Left lung (tissue), 10 donors: ENCODE data around the gene TMEM108. TPM values are rescaled to one million over a fixed set of nuclear protein-coding genes. Genes with fewer than 3 reads are reported as not detected.
A peak's percentile ranks its signal among the peaks of the same experiment; 100 is the strongest.

Source experiments
- ATAC-seq: fragments of 200-7000 bp; cut with Tn5 transposase; one replicate; pipeline ENCODE4 v1.9.1; 2020; ENCODE audit warnings: moderate library complexity
- DNase-seq, 4 donors: peaks; one replicate each; pipeline ENCODE4 v3.0.0-alpha.2; 2013 to 2020
- H3K27ac ChIP-seq, 2 donors: fragments of 200-600 bp; sonication (generic) in 1 of 2; one replicate each; pipeline versions ENCODE4 v1.5.0 to v1.8.0; 2020 to 2021
- H3K27me3 ChIP-seq, 2 donors: fragments of 200-600 bp; sonication (generic) in 1 of 2; one replicate each; pipeline versions ENCODE4 v1.5.0 to v1.8.0; 2020 to 2021
- H3K36me3 ChIP-seq, 2 donors: fragments of 200-600 bp; sonication (generic) in 1 of 2; one replicate each; pipeline versions ENCODE4 v1.5.0 to v1.8.0; 2020 to 2021
- H3K4me1 ChIP-seq, 2 donors: fragments of 200-600 bp; one replicate each; pipeline ENCODE4 v1.8.0; 2021
- H3K4me3 ChIP-seq, 2 donors: fragments of 200-600 bp; sonication (generic) in 1 of 2; one replicate each; pipeline versions ENCODE4 v1.5.0 to v1.8.0; 2020 to 2021; ENCODE audit warnings: mild to moderate bottlenecking in 1 of 2
- H3K9me3 ChIP-seq, 2 donors: fragments of 200-600 bp; sonication (generic) in 1 of 2; one replicate each; pipeline versions ENCODE4 v1.5.0 to v1.8.0; 2020 to 2021
- CTCF ChIP-seq, 2 donors: fragments of 200-600 bp; sonication (generic) in 1 of 2; IDR thresholded peaks; one replicate each; pipeline versions ENCODE4 v1.5.0 to v1.8.0; 2021; ENCODE audit warnings: antibody characterized with exemption in 2 of 2
- intact Hi-C, 2 donors: fragments of 100-400 bp; cut with DNase I; formaldehyde crosslinking; loops; one replicate each; pipeline versions ENCODE4 v1.11.2 to v1.14.2; 2022
- polyA plus RNA-seq, 6 donors: library from polyadenylated mRNA; unstranded; fragments of 120-200 nt; gene quantifications; one replicate each; pipeline ENCODE4 v1.2.1, GENCODE V29; 2013; ENCODE audit not compliant: insufficient read length in 6 of 6
- total RNA-seq, 2 donors: library from RNA; stranded (reverse); fragmentation: NEBNext Ultra II Directional; extraction: Animal tissue kit (Norgen Biotek cat#: 25700); gene quantifications; one replicate each; pipeline ENCODE4 v1.2.1, GENCODE V29; 2021
- donor health status: DM: no; HTN: yes; CAD: no.
- donor health status: DM: no; HTN: no; CAD: no.

TMEM108 gene
- total and polyA plus RNA-seq, 8 donors = 18.5 to 58.8 (median 43.7) TPM

DNA sequence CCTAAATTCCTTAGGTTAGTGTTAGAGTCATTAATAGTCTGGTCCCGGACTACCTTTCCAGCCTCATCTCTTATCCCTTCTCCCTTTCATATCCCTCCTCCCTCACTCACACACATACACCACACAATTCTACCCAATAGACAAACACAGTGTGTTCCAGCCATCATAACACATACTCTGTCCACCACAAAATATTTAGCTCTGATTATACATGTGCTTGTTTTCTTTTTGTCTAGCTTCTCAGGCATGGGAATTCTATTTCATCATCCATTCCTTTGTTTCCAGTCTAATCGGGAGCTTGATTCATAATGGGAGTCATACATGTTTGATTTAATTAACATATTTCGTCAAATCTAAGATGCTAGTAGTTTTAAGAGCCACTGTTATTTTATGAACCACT, 199.8 kb downstream of the TMEM108 start:
- peak; percentile 25 for ATAC-seq
- no peak overlapping the region for H3K27ac ChIP-seq
- DNase-seq = peak in 2 of 4 donors; percentile 17 to 18

GRCh38 chr3:133246119-133246518, 207.9 kb downstream of the TMEM108 start:
- TF ChIP-seq CTCF (IDR thresholded peaks at IDR 0.05) = no peak
- DNase-seq (no peak), ATAC-seq (no peak)
- no peaks in the 10 kb centered on the region for H3K27me3 ChIP-seq
- H3K9me3 ChIP-seq = no peaks in the 10 kb centered on the region
- H3K27ac ChIP-seq = no peak overlapping the region
- no peaks in the 10 kb centered on the region for H3K36me3 ChIP-seq
- H3K4me3 ChIP-seq = no peak overlapping the region
- H3K4me1 ChIP-seq = no peaks in the 10 kb centered on the region
- intact Hi-C loops = no loop called here

More for the DNA sequence above, 199.8 kb downstream of the TMEM108 start:
- no peak for TF ChIP-seq CTCF (IDR thresholded peaks at IDR 0.05)
- Histone ChIP-seq H3K9me3 (no peaks in the 10 kb centered on the region), H3K36me3 (no peaks in the 10 kb centered on the region), H3K27me3 (no peaks in the 10 kb centered on the region), H3K4me1 (no peaks in the 10 kb centered on the region), H3K4me3 (no peak overlapping the region)
- intact Hi-C loops = no loop called here

GRCh38 chr3:133246773-133247172, 208.6 kb downstream of the TMEM108 start:
- no peak overlapping the region for H3K27ac ChIP-seq
- TF ChIP-seq CTCF (IDR thresholded peaks at IDR 0.05) = no peak
- no peaks in the 10 kb centered on the region for H3K36me3 ChIP-seq
- H3K4me1 ChIP-seq = no peaks in the 10 kb centered on the region
- intact Hi-C loops = no loop called here
- H3K9me3 ChIP-seq = no peaks in the 10 kb centered on the region
- no peak overlapping the region for H3K4me3 ChIP-seq
- DNase-seq (no peak), ATAC-seq (no peak)
- H3K27me3 ChIP-seq = no peaks in the 10 kb centered on the region

GRCh38 chr3:133248389-133248788, 210.2 kb downstream of the TMEM108 start:
- H3K9me3 ChIP-seq = no peaks in the 10 kb centered on the region

DNA sequence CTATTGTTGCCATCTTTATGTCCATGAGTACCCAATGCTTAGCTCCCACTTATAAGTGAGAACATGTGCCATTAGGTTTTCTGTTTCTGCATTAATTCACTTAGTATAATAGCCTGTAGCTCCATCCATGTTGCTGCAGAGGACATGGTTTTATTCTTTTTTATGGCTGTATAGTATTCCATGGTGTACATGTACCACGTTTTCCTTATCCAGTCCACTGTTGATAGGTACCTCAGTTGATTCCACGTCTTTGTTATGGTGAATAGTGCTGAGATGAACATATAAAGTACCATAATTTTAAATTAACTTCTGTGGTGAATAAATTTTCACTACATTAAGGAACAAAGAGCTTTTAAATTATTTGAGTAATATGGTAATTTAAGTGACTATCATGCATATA, 211.3 kb downstream of the TMEM108 start:
- no peak overlapping the region for H3K27ac ChIP-seq
- H3K4me3 ChIP-seq = no peak overlapping the region
- ATAC-seq (no peak), DNase-seq (no peak)
- intact Hi-C loops = no loop called here
- no peaks in the 10 kb centered on the region for H3K27me3 ChIP-seq
- H3K4me1 ChIP-seq = no peaks in the 10 kb centered on the region
- no peaks in the 10 kb centered on the region for H3K36me3 ChIP-seq
- H3K9me3 ChIP-seq = no peaks in the 10 kb centered on the region
- no peak for TF ChIP-seq CTCF (IDR thresholded peaks at IDR 0.05)

More at GRCh38 chr3:133248389-133248788, 210.2 kb downstream of the TMEM108 start:
- Histone ChIP-seq H3K27me3 (no peaks in the 10 kb centered on the region), H3K36me3 (no peaks in the 10 kb centered on the region), H3K4me3 (no peak overlapping the region), H3K27ac (no peak overlapping the region), H3K4me1 (no peaks in the 10 kb centered on the region)
- ATAC-seq (no peak), DNase-seq (no peak)
- TF ChIP-seq CTCF (IDR thresholded peaks at IDR 0.05) = no peak
- intact Hi-C loops = no loop called here
